ENCODE measurements around the gene FA2H.
"Not testable (repeated sequence)": the region's sequence is repeated elsewhere in the genome, so short reads cannot be mapped to it uniquely, and the experiment has no call there.

The FA2H gene

DNA sequence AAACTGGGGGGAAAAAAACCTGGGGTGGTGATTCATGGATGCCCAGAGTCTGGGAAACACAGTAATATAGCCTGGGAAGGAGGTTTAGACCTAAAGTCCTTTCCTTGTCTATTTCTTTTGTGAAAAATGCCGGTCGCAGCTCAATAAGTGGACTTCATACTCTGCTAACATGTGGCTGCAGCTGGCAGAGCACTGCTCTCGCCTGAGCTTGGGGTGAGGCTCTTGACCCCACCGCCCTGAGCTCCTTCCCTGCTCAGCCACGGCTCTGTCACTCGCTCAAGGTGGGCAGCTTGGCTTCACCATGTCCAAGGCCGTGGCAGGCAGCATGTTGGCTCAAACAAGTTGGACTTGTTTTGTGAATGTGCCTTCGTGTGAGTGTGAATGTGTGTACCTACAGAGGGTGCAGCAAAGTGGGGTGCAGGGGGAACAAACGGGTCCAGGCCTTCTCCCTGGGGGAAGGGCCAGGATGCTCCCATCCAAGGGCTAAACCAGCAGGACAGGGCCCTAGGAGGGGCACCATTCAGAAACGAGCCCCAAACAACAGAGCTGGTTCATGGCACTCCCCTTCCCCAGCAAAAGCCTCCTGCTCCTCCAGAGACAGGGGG, 4.9 kb downstream of the FA2H start:
- FAIRE-seq: no peak

DNA sequence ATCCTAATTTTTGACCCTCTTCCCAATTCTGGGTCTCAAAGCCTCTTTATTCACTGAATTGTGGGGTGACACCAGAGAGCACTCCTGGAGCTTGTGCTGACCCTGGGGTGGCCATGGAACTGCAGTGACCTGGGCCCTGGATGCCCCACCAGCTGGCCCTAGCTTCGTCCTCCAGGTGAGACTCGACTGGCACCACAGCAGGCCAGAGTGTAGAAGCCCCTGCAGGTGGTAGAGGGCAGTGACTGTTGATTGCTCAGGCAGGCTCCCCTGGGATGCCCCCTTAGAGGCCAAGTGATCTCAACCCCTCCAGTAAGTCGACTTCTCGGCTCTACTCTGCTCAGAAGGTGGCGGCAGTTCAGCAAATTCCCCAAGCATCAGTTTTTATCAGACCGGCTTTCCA, 6.4 kb downstream of the FA2H start:
- no peak for FAIRE-seq

DNA sequence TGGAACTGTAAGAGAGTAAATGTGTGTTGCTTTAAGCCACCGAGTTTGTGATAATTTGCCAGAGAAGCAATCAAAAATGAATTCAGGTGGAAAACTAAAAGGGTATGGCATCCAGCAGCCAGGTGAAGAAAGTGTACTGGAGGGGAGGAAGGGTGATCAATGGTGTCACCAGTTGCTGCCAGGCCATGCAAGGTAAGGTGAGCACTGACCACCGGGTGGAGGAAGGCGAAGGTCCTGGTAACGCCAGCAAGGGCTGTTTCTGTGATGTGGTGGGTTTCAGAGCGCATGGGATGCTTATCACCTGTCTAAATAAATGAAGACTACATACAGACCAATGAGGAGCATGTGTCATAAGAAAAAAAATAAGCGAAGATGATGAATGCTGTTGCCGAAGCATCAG, 6.9 kb downstream of the FA2H start:
- no peak for FAIRE-seq

DNA sequence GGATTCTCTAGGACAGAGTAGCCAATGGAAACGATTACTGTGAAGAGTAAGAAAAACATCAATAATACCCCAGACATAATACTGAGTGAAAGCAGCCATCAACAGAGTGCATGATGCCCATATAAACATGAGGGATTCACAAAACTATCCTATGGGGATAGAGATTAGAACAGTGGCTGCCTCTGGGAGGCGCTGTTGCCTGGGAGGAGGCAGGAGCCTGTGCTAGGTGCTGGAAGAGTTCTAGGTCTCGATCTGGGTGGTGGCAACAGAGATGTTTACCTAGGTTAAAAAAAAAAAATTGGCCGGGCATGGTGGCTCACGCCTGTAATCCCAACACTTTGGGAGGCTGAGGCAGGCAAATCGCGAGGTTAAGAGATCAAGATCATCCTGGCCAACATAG, 7.9 kb downstream of the FA2H start:
- no peak for FAIRE-seq

DNA sequence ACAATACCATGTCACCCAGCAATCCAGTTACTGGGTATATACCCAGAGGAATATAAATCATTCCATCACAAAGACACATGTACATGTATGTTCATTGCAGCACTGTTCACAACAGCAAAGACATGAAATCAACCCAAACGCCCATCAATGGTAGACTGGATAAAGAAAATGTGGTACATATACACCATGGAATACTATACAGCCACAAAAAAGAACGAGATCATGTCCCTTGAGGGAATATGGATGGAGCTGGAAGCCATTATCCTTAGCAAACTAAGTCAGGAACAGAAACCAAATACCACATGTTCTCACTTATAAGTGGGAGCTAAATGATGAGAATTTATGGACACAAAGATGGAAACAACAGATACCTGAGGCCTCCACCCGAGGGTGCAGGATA, 10.4 kb downstream of the FA2H start:
- not testable (repeated sequence) for FAIRE-seq

DNA sequence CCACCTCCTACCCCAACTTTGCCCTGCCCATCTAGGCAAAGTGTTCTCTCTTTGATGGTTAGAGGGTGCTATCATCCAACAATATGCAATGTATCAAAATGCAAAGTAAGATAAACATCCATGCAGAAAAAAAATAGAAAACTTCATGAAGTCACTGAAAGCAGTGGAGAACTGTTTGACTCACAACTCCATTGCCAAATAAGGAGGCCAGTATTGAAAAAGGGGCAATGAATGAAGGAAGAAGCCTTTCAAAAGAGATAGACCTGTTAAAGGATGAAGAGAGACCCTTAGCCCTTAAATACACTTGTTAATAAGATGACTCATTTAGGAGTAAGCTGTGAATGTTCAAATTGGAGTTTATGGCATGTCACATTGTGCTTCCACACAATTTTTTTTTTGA, 13.0 kb downstream of the FA2H start:
- no peak for FAIRE-seq

DNA sequence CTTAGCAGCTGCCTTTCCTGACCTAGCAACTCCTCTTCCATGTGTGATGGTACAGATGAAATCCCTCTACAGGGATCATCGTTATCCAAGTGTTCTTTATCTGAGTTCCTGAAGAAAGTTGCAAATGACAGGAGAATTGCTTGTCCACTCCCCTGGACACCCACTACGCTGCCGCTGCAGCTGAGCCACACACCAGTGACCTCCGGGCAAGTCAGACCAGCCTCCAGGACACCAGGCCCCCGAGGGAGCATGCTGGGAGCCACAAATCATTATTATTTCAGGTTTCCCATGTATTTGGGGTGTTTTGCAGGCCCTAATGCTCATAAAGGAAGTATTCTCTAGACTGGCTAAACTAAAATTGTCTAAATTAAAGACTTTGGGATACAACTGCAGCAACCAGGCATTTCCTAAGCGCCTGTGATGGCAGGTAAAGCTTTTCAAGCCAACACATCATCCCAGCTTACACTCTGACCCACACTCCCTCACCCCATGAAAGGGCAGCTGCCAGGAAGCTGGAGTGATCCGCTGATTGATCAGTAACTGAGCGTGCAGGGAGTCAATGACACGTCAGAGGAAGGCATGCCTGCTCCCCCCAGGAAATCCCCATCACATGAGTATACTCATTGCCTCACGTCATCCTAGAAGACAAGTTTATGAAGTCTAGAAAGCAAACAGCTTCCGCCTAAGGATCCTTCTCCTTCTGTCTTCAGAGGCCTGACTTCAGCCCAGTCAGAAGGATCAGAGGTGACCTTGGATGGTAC, 14.4 kb downstream of the FA2H start:
- FAIRE-seq: no peak

DNA sequence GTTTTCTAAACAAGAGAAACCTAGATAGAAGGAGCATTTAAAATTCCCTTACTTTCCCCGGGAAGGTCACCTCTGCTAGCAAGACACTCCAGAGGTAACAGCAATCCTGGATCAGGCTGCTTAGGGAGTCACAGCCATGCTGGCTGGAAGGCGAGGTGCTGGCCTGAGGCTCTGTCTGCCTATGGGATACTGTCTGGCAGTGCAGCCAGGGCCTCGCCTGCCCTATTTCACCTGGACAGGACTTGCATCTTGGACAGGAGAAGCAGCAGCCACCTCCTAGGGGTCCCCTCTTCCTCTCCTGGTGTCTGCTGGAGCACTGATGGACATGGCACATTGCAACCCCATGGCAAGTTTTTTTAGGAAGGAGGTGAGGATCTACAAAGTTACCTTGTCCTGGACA, 15.1 kb downstream of the FA2H start:
- no peak for FAIRE-seq

DNA sequence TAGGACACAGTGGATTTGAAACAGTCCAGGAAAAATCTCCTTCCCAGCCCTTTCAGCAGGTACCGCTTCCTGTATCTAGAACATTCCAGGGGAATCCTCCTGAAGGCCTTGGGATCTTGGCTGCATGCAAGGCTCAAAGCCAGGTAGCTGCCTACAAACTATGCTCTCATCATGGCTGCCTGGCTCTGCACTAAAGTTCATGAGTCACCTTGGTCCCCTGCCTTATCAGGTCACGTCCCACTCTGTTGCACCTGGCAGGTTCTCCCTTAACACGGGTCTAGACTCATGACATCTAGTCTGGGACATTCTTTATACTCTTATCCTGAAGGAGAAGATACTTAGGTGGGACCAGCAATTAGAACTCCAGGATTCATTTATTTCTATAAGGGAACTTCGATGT, 15.8 kb downstream of the FA2H start:
- no peak for FAIRE-seq

DNA sequence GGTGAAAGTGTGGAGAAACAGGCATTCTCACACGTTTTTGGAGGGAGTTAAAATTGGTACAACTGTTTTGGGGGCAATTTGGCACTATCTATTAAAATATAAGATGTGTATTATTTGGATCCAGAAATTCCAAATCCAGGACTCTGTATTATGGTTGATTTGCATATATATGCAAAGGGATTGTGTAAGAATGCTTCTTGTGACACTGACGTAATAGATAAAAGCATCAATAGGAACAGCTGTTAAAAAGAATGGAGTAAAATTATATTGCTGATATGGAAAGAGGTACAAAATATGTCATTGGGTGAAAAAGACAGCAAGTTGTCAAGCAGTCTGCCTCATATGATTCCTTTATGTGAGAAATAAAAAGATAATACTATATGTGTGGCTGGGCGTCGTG, 17.3 kb downstream of the FA2H start:
- FAIRE-seq: no peak

DNA sequence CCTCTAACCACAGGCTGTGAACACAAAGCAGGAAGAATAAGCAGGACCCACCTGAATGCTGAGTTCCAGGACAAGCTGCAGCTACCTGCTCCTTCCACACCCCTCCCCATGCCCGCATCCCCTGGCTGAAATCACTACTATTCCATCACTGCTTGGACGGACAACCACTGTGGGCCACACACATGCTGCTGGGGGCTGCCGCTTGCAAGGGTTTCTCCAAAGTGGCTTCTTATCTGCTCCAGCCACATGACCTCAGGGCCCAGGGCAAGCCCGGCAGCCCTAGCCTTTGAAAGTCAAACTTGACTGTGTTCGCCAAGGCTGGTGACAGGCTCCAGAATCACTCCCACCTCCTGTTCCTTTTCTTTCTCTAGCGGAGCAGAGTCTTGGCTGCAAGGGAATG, 18.4 kb downstream of the FA2H start:
- no peak for FAIRE-seq

DNA sequence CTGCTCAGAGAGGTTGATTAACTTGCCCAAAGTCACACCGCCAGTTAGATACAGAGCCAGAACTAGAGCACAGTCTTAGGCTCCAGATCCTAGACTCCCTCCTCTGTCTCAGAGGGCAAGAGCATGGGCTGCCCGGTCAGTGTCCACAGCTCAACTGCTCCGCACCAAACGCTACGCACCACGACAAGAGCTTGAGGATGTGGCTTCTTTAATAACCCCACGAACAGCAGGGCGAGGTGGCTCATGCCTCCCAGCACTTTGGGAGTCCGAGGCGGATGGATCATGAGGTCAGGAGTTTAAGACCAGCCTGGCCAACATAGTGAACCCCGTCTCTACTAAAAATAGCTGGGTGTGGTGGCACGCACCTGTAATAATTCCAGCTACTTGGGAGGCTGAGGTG, 21.4 kb downstream of the FA2H start:
- FAIRE-seq: no peak

DNA sequence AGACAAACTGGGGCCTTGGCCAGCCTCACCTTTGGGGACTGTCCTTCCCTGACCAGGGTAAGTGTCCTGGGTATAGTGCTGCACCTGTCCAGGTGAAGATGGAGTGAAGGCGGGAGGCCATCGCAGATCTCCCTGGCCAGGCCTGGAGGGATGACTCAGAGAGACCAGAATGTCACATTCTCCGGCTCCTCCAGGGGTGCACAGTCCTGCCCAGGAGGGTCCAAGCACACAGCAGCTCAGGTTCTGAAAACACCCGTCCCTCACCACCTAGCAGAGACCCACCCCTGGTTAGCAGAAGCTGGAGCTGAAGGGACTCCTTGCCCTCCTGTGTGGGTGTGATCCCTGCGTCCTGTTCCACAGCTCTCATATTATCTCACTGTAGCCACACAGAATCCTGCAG, 21.9 kb downstream of the FA2H start:
- FAIRE-seq: no peak

DNA sequence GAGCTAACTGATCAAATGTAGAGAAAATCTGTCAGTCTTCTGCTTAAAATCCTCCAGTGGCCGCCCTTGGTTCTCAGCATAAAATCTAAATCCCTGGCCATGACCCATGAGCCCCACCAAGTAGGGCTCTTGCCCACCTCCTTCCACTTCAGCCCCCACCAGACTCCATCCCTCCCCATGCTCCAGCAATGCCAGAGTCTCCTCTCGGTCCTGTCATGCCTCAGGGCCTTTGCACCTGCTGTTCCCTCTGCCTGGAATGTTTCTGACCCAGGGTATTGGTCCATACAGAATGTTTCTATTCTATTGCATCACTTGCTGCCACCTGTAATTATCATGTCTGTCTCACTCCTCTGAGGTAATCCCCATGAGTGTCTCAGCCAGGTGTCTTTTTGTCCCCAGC, 22.4 kb downstream of the FA2H start:
- no peak for FAIRE-seq

DNA sequence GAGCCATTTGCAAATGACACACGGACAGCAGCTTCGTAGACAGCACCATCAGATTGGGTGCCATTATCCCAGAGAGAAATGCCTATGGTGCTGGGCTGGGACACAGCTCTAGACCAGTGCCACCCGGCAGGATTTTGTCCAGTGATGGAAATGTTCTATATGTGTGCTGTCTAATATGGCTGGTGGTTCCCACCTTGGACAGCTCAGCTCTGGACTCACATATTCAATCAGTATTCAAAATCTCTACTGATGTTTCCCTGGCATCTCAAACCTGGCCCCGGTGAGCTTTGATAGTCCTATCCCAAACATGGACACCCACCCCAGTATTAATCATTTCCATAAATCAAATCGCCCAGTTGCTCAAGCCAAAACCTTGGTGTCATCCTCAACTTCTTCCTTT, 23.0 kb downstream of the FA2H start:
- FAIRE-seq: no peak

DNA sequence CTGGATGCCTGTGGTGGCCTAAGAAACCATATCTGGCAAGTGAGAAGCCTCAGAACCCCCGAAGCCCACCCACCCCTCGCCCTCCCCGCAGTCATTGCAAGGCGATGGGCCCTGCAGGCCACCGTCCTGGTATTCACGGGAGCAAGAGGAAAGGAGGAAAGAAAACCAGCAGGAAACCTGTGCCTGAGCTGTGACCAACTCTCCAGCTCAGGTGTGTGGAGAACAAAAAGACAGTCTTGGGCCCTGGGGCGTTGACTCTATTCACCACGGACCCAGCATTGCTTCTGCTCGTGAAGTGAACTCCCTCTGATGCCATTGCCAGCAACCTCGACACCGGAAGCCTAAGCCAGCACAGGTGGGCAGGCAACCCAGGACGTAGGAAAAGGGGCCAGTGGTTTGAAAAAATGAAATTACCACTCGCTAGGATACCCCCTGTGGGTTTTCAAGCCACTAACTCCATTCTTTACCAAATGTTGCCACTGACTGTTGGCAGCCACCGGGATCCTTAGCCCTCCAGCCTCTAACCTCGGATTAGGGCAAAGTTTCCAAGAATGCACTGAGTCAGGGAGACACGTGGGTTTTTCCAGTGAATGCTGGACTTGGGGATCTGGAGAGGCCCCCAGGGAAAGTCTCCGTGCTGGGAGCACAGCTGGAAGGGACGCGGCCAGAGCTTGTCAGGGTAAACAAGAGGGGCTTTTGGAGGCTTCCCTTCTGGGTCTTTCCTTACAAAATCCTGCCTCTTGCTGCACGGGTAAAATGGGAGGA, 25.1 kb downstream of the FA2H start:
- no peak for FAIRE-seq

DNA sequence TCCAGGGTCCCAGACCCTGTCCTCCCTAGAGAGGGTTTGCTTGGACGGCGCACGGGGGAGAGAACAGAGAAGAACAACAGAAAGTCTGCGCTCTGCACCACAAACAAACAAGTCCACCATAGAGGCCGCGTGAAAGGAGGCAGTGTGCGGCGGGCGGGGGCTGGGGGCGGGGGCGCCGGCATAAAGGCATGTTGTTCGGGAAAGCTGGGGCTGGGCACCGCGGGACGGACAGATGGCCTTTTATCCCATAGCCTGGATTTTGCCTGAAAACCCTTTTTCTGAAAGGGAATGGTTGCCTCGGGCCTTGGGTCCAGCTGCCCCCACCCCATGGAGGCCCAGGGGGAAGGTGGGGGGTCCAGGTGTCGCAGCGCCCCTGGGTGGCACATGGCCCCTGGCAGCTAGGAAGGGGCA, 26.0 kb downstream of the FA2H start:
- FAIRE-seq: no peak

DNA sequence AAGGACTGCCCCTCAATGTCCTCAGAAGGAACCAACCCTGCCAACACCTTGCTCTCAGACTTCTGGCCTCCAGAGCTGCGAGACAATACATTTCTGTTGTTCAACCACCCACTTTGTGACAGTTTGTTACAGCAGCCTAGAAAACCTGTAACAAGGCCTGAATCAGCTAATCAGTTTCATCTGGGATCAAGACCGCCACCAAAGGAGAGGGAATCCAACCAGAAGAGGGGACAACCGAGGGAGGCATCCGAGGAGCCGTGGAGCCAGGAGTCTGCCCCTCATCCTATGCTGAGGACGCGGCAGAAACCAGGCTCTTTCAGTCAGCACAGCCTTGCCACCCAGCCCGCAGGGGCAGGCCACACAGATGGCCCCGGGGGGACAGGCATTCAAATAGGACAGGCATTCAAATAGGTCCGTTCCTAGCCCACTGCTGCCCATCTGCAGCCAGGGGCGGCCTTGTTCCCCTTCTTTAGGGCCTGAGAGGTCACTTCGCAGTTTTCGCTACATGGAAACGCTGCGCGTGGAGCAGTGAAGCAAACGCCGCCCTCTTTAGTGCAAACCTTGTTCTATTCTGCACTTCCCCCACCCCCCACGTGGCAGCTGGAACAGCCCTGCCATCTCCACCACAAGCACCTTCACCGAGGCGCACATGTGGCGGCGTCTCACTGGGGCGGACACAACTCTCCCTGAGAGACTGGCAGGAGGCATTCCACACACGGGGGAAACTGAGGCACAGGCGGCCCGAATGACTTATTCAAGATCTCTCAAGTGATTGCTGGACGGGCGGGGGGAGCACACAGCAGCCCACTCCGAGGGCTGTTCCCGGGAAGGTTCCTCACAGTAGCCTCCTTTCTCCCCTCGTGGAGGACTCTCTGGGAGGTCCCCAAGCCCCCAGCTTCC, 26.7 kb downstream of the FA2H start:
- no peak for FAIRE-seq

DNA sequence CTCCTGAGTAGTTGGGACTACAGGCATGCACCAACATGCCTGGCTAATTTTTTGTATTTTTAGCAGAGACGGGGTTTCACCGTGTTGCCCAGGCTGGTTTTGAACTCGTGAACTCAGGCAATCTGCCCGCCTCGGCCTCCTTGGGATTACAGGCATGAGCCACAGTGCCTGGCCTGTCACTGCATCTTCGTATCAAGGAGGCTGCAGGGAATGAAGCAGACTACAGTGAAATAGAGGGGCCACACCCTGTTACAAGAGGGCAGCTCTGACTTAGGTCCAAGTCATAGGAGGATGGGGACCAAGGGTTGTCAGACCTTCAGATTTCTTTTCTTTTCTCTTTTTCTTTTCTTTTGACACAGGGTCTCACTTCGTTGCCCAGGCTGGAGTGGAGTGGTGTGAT, 28.7 kb downstream of the FA2H start:
- no peak for FAIRE-seq

DNA sequence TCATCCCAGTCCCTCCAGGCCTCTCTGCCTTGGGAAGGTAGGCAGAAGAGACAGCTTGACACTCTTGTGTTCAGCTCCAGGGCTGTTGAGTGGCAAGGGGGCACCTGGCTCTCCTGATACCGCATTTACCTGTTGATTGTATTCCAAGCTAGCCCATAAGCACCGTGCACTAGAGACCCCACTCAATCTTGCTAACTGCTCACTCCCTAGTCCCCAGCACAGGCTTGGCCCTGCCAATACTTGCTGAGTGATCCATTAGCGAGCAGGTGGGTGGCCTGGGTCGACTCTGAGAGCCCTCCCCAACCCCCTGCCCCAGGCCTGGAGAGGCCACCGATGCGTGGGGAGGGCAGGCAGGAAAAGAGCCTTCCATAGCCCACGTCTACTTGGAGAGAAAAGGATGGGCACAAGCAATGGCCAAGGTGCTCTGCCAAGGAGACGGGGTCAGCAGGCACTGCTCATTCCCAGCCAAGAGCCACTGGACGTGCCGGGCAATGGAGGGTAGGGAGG, 29.5 kb downstream of the FA2H start:
- no peak for FAIRE-seq

DNA sequence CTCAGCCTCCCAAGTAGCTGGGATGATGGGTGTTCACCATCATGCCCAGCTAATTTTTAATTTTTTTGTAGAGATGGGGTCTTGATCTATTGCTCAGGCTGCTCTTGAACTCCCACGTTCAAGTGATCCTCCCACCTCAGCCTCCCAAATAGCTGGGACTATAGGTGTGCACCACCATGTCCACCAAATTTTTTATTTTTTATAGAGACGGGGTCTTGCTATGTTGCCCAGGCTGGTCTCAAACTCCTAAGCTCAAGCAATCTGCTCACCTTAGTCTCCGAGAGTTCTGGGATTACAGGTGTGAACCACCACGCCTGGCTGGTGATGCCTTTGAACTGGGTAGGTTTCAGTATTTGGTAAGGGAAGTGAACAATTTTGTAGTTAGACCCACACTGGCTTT, 30.1 kb downstream of the FA2H start:
- no peak for FAIRE-seq

DNA sequence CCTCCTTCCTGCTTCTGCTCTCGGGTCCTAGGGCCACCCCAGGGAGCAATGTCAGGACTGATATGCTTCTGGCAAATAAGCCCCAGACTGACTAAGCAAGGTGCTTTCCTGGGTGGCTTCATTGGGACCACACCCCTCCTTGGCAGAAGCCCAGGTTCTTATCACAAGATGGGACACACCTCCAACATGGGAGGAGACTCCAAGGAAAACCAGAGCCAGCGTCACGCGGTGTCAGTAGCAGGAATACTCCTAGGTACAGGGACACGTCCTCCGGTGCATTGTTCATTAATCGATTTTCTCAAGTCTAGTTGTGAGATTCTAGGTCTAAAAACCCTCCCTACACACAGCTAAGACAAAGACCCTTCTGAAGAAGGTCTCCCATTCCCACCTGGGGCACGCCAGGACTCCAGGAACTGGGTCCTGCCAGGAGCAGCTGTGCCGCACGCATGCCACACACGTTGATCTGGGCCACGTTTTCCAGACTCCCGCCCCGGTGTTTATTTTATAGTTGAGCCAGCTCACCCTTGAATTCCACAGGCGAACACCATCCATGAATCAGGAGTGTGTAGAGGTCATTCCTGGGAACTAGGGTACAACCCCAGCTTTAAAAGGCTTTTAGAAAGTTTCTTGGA, 30.8 kb downstream of the FA2H start:
- FAIRE-seq: no peak
